Right lobe of liver (tissue), 6 donors: ENCODE results near the gene PAK4. TPM values are rescaled to one million over a fixed set of nuclear protein-coding genes. Genes with fewer than 3 reads are reported as not detected.

Source experiments
- ATAC-seq, 4 donors: fragments of 200-7000 bp; cut with Tn5 transposase; one replicate each; pipeline ENCODE4 v1.9.1; 2020; ENCODE audit warnings: mild to moderate bottlenecking in 4 of 4, moderate library complexity in 4 of 4
- DNase-seq, 3 donors: peaks; one replicate each; pipeline ENCODE4 v3.0.0-alpha.2; 2020
- H3K27ac ChIP-seq, 3 donors: fragments of 200-600 bp; one replicate each; pipeline ENCODE4 v1.8.0; 2022
- H3K27me3 ChIP-seq, 2 donors: fragments of 200-600 bp; one replicate each; pipeline ENCODE4 v1.8.0; 2022
- H3K36me3 ChIP-seq, 4 donors: fragments of 200-600 bp; sonication (generic) in 1 of 4; one replicate each; pipeline versions ENCODE4 v1.5.1 to v1.8.0; 2017 to 2022; ENCODE audit warnings: control low read depth in 1 of 4
- H3K4me1 ChIP-seq, 4 donors: fragments of 200-600 bp; sonication (generic) in 1 of 4; one replicate each; pipeline versions ENCODE4 v1.5.1 to v1.8.0; 2017 to 2022; ENCODE audit warnings: control low read depth in 1 of 4
- H3K4me3 ChIP-seq, 3 donors: fragments of 200-600 bp; one replicate each; pipeline ENCODE4 v1.8.0; 2022
- H3K9me3 ChIP-seq, 4 donors: fragments of 200-600 bp; sonication (generic) in 1 of 4; one replicate each; pipeline versions ENCODE4 v1.5.1 to v1.8.0; 2017 to 2022; ENCODE audit warnings: control low read depth in 1 of 4
- POLR2A ChIP-seq: fragments of 450-650 bp; IDR thresholded peaks from one replicate; pipeline ENCODE4 v1.6.1; 2017; ENCODE audit warnings: antibody characterized with exemption, mild to moderate bottlenecking
- WGBS: methylation state at CpG from one replicate; pipeline ENCODE4 v1.1.6; 2018; ENCODE audit warnings: low coverage, low lambda C conversion rate; ENCODE audit not compliant: insufficient coverage; ENCODE audit errors: missing lambda C conversion rate; 5-methylcytosine and 5-hydroxymethylcytosine counted together
- intact Hi-C, 2 donors: fragments of 100-400 bp; cut with DNase I; formaldehyde crosslinking; loops; one replicate each; pipeline versions ENCODE4 v1.11.2 to v1.14.1; 2022
- total RNA-seq, 6 experiments: library from RNA; depleted of rRNA in 2 of 6; stranded (reverse); fragments of >200 nt in 2 of 6; fragmentation: NEBNext Ultra II Directional in 3 of 6; extraction: Animal tissue kit (Norgen Biotek cat#: 25700) in 3 of 6; gene quantifications; one replicate each; pipeline versions ENCODE4 v1.1.0 to v1.2.4, GENCODE V29; 2016 to 2023
- TF ChIP-seq, protein P1 (sequence below), 4 donors: fragments of 200-600 bp in 3 of 4; fragments of 450-650 bp in 1 of 4; IDR thresholded peaks; one replicate each; pipeline versions ENCODE4 v1.5.1 to v1.8.0; 2016 to 2022; ENCODE audit warnings: antibody characterized with exemption in 4 of 4, mild to moderate bottlenecking in 2 of 4
- donor health status: DM: no; HTN: yes; CAD: no.
- donor health status: DM: no; HTN: no; CAD: no.
- donor health status: DM: no; HTN: no; CAD: no.
- donor health status: DM: no; HTN: yes; CAD: no.
- donor health status: DM: no; HTN: yes; CAD: no.

Gene PAK4
- total RNA-seq, 6 experiments from 2014 or later, result 11.4 to 16.6 (median 14.7) TPM

GRCh38 chr19:39135701-39136100 lies 10.1 kb downstream of the PAK4 start:
- TF ChIP-seq, protein P1, sequence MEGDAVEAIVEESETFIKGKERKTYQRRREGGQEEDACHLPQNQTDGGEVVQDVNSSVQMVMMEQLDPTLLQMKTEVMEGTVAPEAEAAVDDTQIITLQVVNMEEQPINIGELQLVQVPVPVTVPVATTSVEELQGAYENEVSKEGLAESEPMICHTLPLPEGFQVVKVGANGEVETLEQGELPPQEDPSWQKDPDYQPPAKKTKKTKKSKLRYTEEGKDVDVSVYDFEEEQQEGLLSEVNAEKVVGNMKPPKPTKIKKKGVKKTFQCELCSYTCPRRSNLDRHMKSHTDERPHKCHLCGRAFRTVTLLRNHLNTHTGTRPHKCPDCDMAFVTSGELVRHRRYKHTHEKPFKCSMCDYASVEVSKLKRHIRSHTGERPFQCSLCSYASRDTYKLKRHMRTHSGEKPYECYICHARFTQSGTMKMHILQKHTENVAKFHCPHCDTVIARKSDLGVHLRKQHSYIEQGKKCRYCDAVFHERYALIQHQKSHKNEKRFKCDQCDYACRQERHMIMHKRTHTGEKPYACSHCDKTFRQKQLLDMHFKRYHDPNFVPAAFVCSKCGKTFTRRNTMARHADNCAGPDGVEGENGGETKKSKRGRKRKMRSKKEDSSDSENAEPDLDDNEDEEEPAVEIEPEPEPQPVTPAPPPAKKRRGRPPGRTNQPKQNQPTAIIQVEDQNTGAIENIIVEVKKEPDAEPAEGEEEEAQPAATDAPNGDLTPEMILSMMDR (IDR thresholded peaks at IDR 0.05), result no peak
- no peak for TF ChIP-seq POLR2A
- Histone ChIP-seq H3K27me3 (no peaks in the 10 kb centered on the region), H3K27ac (no peak overlapping the region), H3K36me3 (no peaks in the 10 kb centered on the region), H3K9me3 (no peaks in the 10 kb centered on the region), H3K4me3 (no peak overlapping the region), H3K4me1 (peaks cover 0 to 11% (median 4%) of the 10 kb centered on the region in 4 donors)
- DNase-seq (no peak), ATAC-seq (no peak)
- intact Hi-C loops, result loop anchor here (10.0 kb wide), 1 partner anchor 49 kb away; no protein-coding TSS in a partner anchor
- WGBS, result 90% methylated on average over 3 of the region's 13 CpGs

GRCh38 chr19:39136225-39136940 lies 10.8 kb downstream of the PAK4 start:
- no peak for TF ChIP-seq POLR2A
- TF ChIP-seq, protein P1 (IDR thresholded peaks at IDR 0.05), result no peak
- intact Hi-C loops, result loop anchor here (10.0 kb wide), 1 partner anchor 48 kb away; no protein-coding TSS in a partner anchor
- WGBS, result 90% methylated on average over 9 of the region's 12 CpGs
- DNase-seq (no peak), ATAC-seq (no peak)
- no peak overlapping the region for H3K4me3 ChIP-seq
- H3K27ac ChIP-seq, result no peak overlapping the region
- H3K4me1 ChIP-seq, result peaks cover 0 to 9% (median 4%) of the 10 kb centered on the region in 4 donors
- no peaks in the 10 kb centered on the region for H3K9me3 ChIP-seq
- no peaks in the 10 kb centered on the region for H3K27me3 ChIP-seq
- H3K36me3 ChIP-seq, result no peaks in the 10 kb centered on the region

DNA sequence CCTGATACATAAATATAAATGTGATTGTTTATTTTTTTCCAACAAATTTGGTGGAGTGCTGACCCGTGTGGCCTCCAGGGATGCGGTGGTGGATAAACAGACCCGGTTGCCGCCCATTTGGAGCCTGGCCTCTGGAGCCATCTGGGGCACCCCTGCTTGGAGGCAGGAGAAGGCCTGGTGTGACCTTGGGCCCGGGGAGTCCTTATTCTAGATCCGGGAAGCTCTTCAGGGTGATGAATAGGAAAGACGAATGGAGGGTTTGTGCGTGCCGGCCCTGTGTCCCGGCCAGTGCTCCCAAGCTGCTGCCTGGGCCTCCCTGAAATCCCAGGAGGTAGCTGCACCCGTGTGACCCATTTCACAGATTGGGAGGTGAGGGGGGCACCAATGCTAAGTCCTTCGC lies 11.5 kb downstream of the PAK4 start:
- TF ChIP-seq POLR2A, result no peak
- TF ChIP-seq, protein P1 (IDR thresholded peaks at IDR 0.05), result no peak
- Histone ChIP-seq H3K27me3 (no peaks in the 10 kb centered on the region), H3K9me3 (no peaks in the 10 kb centered on the region), H3K36me3 (no peaks in the 10 kb centered on the region), H3K4me1 (peaks cover 0 to 8% (median 4%) of the 10 kb centered on the region in 4 donors), H3K4me3 (no peak overlapping the region), H3K27ac (no peak overlapping the region)
- 67% methylated on average over 5 of the region's 12 CpGs for WGBS
- no peak for ATAC-seq
- intact Hi-C loops, result loop anchor here (10.0 kb wide), 1 partner anchor 48 kb away; no protein-coding TSS in a partner anchor
- DNase-seq, result no peak

DNA sequence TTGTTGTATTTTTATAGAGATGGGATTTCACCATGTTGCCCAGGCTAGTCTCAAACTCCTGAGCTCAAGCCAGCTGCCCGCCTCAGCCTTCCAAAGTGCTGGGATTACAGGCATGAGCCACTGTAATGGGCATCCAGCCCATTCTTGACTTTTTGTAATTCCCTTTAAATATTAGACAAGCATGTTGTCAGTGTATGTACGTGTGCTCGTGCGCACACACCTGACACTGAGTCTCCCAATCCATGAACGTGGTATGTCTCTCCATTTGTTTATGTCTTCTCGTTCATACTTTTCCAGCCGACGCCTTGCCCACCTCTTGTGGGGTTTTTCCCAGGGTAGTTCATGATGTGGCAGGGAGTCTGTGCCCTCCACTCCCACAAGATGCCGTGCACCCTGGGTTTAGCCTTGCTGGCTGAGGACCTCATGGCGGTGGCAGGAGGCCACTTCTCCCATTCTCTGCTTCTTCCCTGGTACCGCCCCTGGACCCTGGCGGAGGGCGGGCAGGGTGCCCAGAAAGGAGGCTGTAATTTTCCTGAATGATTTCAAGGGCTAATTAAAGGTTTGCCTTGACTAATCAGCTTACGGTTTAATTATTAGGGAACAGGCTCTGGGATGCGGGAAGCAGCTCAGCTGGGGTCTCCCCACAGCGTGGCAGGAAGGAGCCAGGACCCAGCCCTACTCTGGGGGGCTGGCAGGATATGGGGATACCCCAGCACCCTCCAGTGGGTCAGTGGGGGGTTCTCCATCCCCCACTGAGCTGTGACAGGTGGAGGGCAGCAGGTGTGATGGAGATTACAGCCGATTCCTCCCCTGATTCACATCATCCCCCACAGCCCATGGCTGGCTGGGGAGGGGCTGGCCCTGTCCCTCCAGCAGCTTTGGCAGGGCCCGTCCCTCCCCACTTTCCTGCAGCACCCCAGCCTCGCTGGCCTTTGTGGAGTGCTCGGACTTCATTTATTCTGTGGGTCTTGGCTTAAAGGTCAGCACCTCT lies 12.9 kb downstream of the PAK4 start:
- 84% methylated on average over 14 of the region's 20 CpGs for WGBS
- no peak for TF ChIP-seq POLR2A
- Histone ChIP-seq H3K4me3 (no peak overlapping the region), H3K4me1 (peaks cover 0 to under 1% (median 0%) of the 10 kb centered on the region in 4 donors), H3K27ac (no peak overlapping the region), H3K36me3 (no peaks in the 10 kb centered on the region), H3K9me3 (no peaks in the 10 kb centered on the region), H3K27me3 (no peaks in the 10 kb centered on the region)
- intact Hi-C loops, result loop anchor here (10.0 kb wide), 1 partner anchor 46 kb away; no protein-coding TSS in a partner anchor
- ATAC-seq (peak in 1 of 4 donors; percentile 9), DNase-seq (peak in 1 of 3 donors; percentile 36)
